ENCODE data around the gene SPRED2. TPM values are rescaled to one million over a fixed set of nuclear protein-coding genes. Genes with fewer than 3 reads are reported as not detected.
A peak's percentile ranks its signal among the peaks of the same experiment; 100 is the strongest.

The SPRED2 gene
- total RNA-seq, 2 donors from 2014 or later, result 36.9 to 47.8 TPM

GRCh38 chr2:65413610-65414009 is 18.8 kb downstream of the SPRED2 start:
- no peak for TF ChIP-seq CTCF (IDR thresholded peaks at IDR 0.05)
- Histone ChIP-seq H3K9me3 (no peaks in the 10 kb centered on the region), H3K36me3 (no peaks in the 10 kb centered on the region), H3K9ac (ENCODE audit: low read depth in 2 of 2, low read length in 2 of 2) (no peak overlapping the region), H3K4me3 (no peak overlapping the region), H3K27me3 (no peaks in the 10 kb centered on the region), H3K27ac (no peak overlapping the region), H3K4me1 (peaks cover 21% of the 10 kb centered on the region)
- no peak for DNase-seq
- intact Hi-C loops (cut with DNase I), result no loop called here

- Histone ChIP-seq H3K9me3 (no peaks in the 10 kb centered on the region), H3K9ac (ENCODE audit: low read depth in 2 of 2, low read length in 2 of 2) (no peak overlapping the region), H3K4me3 (no peak overlapping the region), H3K36me3 (no peaks in the 10 kb centered on the region), H3K27me3 (no peaks in the 10 kb centered on the region), H3K27ac (no peak overlapping the region), H3K4me1 (peaks cover 21% of the 10 kb centered on the region)
- DNase-seq, result no peak
- intact Hi-C loops (cut with DNase I), result no loop called here
- TF ChIP-seq CTCF (IDR thresholded peaks at IDR 0.05), result no peak
Observed at GRCh38 chr2:65413106-65413505, 19.3 kb downstream of the SPRED2 start.

GRCh38 chr2:65411056-65411795 is 21.2 kb downstream of the SPRED2 start:
- Histone ChIP-seq H3K4me1 (peaks cover 17% of the 10 kb centered on the region), H3K27ac (peak overlapping the region; percentile 79), H3K4me3 (no peak overlapping the region), H3K27me3 (no peaks in the 10 kb centered on the region), H3K9me3 (no peaks in the 10 kb centered on the region), H3K36me3 (no peaks in the 10 kb centered on the region), H3K9ac (ENCODE audit: low read depth in 2 of 2, low read length in 2 of 2) (peak overlapping the region in 1 of 2 donors; percentile 35)
- DNase-seq, result peak; percentile 77
- intact Hi-C loops (cut with DNase I), result no loop called here
- no peak for TF ChIP-seq CTCF (IDR thresholded peaks at IDR 0.05)

GRCh38 chr2:65409045-65409444 is 23.4 kb downstream of the SPRED2 start:
- no peak overlapping the region for H3K9ac ChIP-seq (ENCODE audit: low read depth in 2 of 2, low read length in 2 of 2)
- H3K9me3 ChIP-seq, result no peaks in the 10 kb centered on the region
- TF ChIP-seq CTCF (IDR thresholded peaks at IDR 0.05), result no peak
- no peak overlapping the region for H3K4me3 ChIP-seq
- peaks cover 17% of the 10 kb centered on the region for H3K4me1 ChIP-seq
- H3K27me3 ChIP-seq, result no peaks in the 10 kb centered on the region
- H3K36me3 ChIP-seq, result no peaks in the 10 kb centered on the region
- no peak for DNase-seq
- intact Hi-C loops (cut with DNase I), result no loop called here
- no peak overlapping the region for H3K27ac ChIP-seq

GRCh38 chr2:65407240-65407639 is 25.2 kb downstream of the SPRED2 start:
- Histone ChIP-seq H3K9me3 (no peaks in the 10 kb centered on the region), H3K4me1 (peaks cover 6% of the 10 kb centered on the region), H3K9ac (ENCODE audit: low read depth in 2 of 2, low read length in 2 of 2) (no peak overlapping the region), H3K27me3 (no peaks in the 10 kb centered on the region), H3K27ac (no peak overlapping the region), H3K36me3 (no peaks in the 10 kb centered on the region), H3K4me3 (no peak overlapping the region)
- DNase-seq, result no peak
- intact Hi-C loops (cut with DNase I), result no loop called here
- no peak for TF ChIP-seq CTCF (IDR thresholded peaks at IDR 0.05)

All from colonic mucosa (tissue), 4 donors.